GM21423 (cell line): ENCODE results near the gene DPF1.
A peak's percentile ranks its signal among the peaks of the same experiment; 100 is the strongest.
"Not testable (repeated sequence)": the region's sequence is repeated elsewhere in the genome, so short reads cannot be mapped to it uniquely, and the experiment has no call there.

Experiments used
- ATAC-seq: cut with Tn5 transposase; IDR thresholded peaks from one replicate; pipeline ENCODE4 v1.9.1; 2021; ENCODE audit warnings: mild to moderate bottlenecking, moderate library complexity; ENCODE audit not compliant: unreplicated experiment

DPF1 gene

DNA sequence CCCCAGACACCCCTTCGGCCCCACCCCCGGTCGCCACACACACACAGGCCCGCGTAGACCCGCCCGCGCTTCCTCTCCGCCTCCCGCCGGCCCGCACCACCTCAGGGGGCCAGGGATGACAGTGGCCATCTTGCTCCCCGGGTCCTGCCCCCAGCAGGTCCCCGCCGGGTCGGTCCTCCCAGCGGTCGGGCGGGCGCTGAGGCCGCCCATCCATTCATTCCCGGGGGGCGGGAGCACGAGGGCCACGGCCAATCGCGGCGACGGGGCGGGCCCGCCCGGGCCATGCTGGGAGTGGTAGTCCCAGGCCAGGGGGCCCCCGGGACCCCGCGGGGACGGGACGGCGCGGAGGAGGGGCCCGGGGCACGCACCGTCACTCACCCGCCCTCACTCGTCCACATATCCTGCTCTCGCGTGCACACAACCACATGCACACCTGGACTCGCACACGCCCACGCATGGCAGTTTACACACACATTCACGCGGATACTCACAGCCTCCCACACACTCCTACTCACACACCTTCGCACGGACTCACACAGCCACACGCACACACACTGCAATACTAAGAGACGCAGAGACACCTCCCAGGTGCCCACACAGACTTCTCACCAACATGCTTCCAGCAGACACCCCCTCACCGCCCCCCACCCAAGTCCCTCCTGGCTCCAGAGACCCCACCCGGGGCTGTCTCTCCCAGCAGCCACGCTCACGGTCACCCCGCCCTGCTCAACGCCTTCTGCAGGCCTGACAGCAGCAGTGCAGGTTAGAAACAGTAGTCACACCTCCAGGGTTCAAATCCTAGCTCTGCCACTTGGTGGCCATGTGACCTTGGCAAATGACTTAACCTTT is at the start of gene DPF1:
TSS of gene DPF1 (minus strand) at position 209 of the 849 bp plus-strand sequence. CDS start at position 129, 80 bp downstream.
- ATAC-seq: peak; percentile 77

DNA sequence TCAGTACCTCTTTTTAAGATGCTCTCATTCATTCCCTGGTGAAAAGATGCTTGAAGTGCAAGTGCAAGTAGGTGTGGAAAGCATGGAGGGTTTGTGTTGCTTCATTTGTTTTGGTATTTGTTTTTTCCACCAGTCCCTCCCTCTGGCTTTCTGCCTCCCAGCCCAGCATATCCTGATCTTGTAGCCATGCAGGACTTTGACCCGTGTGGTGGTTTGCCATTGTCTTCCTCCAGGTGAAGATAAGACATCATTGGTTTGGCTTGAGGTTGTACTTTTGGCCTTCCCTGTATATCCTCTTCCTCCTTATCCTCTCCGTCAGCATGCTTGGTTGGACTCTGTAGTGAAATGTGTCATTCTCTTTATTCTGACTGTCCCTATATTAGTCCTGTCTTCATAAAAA is 49.5 kb upstream of the DPF1 start:
- no peak for ATAC-seq

DNA sequence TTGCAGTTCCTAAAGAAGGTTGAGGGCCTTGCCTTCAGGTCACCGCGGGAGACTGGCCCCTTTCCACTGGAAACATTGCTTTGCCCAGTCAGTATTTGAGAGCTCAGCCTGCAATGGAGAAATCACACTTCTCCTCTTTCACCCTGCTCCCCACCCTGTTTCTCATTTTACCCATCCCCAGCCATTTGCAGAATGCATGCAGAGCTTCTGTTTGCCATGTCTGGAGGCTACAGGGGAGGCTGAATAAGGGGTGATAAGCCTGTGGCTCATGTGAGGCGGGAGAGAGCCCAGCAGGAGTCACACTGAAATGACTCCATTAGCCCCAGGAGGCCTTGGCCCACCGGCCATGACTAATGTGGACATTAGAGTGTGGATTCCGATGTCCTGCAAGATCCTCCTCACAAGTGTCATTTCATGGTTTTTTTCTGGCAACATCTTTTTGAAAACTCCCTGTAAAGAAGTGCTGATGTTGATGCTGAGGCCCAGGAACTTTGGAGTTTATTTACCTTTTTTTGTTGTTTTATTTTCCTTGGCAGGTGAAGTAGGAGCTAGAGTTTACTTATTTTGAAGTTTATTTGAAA is 46.7 kb upstream of the DPF1 start:
- no peak for ATAC-seq

DNA sequence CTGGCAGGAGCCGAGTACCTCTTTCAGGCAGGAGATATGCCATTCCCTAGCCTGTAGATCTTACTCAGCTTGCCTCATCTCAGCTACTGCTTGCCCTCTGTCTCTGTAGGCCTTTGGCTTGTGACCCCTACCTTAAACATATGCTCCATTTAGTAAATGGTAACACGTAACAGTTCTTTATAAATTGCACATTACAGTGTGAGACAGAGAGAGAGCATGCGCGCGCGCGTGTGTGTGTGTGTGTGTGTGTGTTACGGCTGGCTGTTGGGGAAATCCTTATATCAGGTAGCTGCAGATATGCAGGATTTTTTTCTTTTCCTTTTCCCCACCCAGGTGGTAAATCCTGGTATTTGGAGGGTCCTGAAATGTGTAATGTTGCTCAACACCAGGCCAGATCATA is 44.5 kb upstream of the DPF1 start:
- no peak for ATAC-seq

DNA sequence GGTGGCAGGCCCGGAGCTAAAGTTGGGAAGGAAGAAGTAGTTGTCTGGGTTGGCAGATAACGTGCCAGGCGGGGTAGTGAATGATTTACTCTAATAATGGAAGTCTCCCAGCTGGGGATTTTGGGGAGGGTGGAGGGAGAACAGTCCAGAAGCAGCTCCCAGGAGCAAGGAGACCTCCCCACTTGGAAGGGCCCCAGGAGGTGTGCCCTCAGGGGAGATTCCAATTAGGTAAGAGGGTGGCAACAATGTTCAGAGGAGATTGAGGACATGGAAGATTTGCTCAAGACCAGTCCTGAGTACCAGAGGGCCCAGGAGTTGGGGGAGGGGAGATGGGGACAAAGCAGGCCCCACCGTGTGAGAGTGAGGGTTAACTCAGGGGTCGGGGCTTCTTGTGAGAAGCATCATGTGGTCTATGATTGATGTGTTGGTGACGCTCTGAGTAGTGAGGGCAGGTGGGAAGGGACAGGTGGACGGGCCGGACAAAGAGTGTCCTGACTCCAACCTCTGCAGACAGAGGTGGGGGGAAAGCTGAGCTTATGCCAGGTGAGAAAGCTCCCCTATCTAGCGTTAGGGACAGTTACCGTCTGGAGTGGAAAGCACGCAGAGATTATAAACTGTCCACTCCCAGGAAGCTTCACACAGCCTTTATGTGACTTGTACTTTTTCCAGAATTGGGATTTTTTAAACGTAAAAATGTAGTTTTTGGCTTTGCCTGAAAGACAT is 43.9 kb upstream of the DPF1 start:
- no peak for ATAC-seq

DNA sequence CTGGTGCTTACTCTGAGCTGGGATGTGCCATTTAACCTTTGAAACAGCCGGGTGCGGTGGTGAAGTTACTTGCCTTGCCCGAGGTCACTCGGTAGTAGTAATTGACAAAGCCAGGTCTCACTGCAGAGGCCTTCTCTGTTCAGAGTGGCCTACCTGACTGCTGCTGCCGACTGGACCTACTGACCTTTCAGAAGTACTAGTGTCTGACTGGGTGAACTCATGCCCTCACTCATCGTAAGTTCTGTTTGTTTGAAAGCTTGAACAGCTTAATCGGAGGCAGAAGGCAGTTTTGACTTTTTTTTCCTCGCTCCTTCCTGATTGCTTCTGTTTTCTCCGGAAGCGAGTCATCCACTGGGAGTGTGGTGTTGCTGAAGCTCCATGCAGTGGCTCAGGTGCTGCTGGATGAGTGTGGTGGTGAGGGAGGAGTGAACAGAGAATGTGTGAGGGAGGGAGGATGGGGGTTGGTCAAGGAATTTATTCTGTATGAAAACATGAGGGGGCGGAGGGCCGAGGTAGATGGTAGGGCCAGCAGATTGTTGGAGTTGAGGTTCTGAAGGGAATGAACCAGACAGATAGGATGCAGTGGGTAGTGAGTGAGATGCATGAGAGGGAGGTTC is 43.1 kb upstream of the DPF1 start:
- ATAC-seq: no peak

DNA sequence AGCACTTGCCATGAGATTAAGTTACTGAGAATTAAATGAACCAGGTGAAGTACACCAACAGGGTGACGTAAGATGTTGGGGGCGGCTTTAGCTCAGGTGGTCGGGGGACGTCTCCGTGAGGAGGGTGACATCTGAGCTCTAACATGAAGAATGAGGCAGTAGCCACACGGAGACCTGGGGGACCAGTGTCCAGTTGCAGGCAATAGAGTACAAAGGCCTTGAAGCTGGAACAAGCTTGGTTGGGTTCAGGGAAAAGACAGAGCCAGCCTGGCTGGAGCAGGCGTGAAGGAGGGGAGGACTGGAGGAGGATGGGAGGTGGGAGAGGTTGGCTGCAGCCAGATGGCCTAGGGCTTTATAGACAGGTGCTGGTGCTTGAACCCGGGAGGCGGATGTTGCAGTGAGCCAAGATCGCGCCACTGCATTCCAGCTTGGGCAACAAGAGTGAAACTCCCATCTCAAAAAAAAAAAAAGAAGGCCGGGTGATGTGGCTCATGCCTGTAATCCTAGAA is 42.0 kb upstream of the DPF1 start:
- no peak for ATAC-seq

DNA sequence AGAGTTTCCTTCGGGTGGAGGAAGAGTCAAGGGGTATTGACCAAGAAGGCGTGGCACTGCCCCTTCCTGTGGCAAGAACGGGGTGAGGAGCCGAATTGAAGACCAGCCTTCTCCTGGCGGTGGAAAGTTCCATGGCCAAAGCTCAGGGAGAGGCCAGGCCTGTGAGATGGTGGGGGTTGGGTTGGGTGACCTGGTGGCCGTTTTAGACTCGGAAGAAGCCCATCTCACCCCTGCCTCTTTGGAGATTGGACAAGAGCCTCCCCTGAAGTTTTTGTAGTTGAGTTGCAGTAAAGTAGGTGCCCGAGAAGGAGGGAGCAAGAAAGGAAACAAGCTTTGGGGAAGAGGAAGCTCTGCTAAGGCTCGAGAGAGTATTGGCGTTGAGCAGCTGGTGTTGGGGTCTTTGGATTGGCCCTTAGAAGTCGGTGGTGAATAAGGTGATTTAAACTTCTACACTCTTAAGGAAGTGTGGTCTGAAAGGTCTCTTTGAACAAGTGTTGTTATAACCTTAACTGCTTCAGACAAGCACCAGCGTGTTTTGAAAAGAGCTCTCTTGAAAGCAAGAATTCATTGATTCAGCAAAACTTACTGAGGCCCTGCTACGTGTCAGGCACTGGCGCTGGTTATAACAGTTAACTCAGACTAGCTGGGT is 41.3 kb upstream of the DPF1 start:
- no peak for ATAC-seq

DNA sequence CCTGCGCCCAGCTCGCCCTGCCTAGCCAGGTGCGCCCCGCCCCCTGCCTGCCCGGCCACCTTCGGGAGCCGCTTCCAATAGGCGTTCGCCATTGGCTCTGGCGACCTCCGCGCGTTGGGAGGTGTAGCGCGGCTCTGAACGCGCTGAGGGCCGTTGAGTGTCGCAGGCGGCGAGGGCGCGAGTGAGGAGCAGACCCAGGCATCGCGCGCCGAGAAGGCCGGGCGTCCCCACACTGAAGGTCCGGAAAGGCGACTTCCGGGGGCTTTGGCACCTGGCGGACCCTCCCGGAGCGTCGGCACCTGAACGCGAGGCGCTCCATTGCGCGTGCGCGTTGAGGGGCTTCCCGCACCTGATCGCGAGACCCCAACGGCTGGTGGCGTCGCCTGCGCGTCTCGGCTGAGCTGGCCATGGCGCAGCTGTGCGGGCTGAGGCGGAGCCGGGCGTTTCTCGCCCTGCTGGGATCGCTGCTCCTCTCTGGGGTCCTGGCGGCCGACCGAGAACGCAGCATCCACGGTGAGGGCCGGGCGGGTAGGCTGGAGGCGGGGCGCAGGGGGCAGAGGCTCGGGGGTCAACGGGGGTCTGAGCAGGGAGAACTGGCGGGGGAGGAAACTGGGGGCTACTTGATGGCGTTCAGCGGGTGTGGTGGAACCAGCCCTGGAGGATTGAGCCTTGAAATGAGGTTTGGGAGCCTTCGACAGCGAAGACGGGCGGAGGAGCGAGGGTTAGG is 40.6 kb upstream of the DPF1 start, which contains the start of gene SPINT2:
TSS of gene SPINT2 (plus strand) at position 88 of the 727 bp plus-strand sequence. CDS start at position 408, 320 bp downstream.
- no peak for ATAC-seq

DNA sequence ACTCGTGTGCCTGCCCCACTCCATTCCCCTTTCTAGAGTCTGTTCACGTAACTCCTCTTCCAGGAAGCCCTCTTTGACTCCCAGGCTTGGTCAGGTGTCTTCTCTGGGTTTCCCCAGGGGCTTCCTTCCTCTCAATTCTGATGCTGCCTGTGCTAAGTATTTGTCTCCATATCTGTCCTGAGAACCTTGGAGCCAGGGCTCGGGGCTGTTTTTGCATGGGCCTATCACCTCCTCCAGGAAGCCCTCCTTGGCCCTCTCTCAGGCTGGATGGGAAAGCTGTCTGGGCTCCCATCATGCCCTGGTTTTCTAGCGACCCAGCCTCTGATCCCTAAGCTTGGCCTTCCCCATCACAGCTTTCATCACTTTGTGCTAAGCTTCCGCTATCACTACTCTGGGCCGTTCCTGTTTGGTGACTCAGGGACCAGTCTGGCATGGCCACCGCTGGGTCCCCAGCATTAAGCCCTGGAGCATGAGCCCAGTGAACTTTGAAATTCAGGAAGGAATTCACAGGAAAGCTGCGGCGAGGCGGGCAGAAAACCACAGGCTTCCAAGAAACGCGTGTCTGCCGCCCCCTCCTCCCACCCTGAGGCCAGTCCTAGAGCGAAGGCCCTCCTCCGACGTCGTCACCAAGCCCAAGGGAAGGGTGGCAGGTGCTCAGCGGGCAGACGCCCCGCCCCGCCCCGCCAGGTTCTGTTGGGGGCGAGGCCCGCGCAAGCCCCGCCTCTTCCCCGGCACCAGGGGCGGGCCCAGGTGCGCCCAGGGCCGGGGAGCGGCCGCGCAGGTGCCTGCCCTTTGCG is 39.9 kb upstream of the DPF1 start:
- peak; percentile 65 for ATAC-seq

DNA sequence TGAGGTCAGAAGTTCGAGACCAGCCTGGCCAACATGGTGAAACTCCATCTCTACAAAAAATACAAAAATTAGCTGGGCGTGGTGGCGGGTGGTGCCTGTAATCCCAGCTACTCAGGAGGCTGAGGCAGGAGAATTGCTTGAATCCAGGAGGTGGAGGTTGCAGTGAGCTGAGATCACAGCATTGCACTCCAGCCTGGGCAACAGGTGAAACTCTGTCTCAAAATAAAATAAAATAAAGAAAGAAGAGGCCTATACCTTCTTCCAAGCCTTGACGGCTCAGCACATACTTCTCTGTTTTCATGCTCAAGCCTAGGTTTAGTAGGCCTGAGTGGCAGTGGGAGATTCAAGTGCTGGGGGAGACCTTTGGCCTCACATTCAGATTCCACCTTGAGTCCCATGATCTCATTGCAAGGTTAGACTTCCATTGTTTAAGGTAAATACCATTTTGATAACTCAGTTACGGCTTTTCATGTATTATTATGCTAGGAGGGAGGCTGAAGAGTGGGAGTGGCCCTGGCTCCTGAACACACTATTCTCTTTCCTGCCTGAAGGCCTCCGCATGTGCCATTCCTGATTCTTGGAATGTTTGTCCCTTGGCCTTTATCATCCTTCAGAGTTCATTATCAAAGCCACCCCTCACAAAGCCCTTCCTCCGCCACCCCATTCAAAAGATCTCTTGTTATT is 38.7 kb upstream of the DPF1 start:
- ATAC-seq: no peak

DNA sequence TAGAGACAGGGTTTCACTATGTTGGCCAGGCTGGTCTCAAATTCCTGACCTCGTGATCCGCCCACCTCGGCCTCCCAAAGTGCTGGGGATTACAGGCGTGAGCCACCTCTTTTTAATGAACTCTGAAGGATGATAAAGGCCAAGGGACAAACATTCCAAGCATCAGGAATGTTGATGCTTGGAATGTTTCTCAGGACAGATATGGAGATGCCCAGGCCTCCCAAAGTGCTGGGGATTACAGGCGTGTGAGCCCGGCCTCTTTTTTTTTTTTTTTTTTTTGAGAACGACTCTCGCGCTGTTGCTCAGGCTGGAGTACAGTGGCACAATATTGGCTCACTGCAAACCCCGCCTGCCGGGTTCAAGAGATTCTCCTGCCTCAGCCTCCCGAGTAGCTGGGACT is 37.9 kb upstream of the DPF1 start:
- not testable (repeated sequence) for ATAC-seq

DNA sequence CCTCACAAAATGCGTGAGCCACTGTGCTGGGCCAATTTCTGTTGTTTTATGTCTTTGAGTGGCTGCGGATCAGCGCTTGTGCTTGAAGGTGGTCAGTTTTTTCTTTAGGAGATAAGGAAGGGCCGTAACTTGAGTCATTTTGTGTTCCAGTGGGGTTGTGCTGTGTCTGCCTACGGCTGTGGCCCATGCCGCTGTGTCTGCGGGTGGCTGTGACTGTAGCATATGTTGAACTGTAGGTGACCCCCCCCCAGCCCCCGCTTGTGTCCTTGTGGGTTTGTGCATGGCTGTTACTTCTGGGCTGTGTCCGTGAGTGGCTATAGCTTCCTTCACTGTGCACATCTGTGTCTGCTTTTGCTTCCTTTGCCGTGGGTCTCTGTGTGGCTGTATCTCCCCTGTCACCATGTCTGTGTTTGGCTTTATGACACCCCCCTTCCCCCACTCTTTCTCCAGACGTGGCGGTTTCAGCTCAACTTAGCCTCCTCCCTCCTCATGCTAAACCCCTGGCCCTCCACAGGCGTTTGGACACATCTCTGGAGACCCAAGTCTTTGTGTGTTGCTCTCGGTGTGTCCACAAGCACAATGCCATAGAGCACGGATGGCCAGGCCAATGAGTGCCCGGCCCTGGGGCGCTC is 31.5 kb upstream of the DPF1 start:
- ATAC-seq: no peak

DNA sequence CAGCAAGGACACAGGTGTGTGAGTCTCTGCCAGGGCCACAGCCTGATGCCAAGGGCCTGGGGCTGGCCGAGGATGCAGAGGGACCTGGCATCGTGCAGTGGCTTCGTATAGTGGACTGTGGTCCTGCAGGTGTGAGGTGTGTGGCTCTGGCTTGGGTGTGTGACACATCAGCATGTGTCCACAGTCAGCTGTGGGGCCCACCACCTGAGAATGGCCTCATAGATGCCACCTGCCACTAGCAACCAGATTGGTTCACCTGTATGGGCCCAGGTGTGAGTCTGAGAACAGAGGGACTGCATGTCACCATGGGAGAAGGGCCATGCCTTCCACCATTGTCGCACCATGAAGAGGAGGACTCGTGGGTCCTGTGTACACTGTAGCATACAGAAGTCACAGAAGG is 29.8 kb upstream of the DPF1 start:
- ATAC-seq: no peak

DNA sequence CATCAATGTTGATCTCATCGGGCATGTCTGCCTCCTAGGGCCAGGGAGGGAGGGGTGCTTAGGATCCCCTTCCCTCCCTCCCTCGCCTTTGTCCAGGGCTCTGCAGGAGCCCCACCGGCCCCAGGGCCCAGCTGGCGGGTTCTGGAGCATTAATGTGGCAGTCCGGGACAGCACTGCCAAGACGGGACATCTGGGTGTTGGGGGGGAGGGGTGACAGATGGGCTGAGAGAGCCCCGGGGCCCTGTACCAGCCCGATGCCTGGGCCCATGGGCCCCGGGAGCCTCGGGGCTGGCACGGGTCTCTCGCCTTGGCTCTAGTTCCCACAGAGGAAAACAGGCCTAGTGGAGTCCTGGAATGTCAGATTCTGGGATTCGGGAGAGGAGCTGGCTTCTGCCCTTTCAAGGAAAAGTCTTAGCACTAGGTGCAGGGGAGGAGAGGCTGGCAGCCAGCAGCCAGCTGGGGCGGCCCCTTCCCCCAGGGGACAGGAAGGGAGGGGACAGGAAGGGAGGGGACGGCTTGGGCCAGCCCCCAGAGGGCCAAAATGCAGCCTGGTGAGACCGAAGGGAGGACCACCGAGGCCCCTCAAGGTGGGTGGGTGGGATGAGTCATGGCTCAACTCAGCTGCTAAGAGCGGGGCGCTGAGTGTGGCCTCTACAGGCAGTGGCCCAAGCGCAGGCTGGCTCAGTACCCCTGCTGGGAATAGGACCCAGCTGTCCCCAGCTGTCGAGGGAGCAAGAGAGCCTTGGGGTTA is 29.1 kb upstream of the DPF1 start:
- ATAC-seq: no peak

DNA sequence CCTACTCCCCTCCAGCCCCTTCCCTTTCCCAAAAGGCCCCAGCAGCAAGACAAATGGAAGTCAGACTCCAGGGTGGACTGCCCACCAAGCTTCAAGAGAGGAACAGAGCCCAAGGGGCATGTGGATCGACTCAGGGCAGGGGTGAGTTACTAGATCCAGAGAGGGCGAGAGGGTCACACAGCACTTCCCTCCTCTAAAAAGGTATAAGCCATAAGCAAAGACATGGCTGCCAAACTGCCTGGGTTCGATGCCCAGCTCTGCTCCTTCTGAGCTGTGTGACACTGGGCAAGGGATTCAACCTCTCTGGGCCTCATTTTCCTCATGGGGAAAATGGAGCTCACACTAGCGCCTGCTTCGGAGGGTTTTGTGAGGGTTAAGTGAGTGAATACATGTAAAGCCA is 28.4 kb upstream of the DPF1 start:
- no peak for ATAC-seq

DNA sequence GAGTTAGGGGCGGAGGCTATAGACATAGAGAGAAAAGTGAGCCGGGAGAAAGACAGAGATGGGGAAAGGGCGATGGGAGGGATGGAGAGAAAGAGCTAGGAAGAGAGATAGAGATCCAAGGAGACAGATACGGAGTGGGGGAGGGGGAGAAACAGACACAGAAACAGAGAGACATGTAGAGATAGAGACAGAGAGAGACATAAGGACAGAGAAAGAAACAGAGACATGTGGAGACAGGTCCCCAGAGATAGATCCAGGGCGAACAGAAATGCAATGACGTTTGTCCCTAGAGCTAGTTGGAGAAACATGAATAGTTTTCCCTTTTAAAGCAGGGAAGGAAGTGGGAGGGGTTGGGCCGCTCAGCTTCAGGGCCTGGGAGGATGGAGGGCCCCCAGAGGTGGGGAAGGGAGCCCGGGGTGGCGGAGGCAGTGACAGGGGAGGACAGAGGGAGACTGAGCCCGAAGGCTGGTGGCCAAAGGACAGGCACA is 27.6 kb upstream of the DPF1 start:
- no peak for ATAC-seq
